Measurements from ENCODE around the gene CTCF.

The CTCF gene

GRCh38 chr16:67654403-67654911 lies 92.1 kb downstream of the CTCF start:
- DNase-seq = no peak

- no peak for DNase-seq
These were observed 93.0 kb downstream of the CTCF start for GRCh38 chr16:67655363-67655762.

- DNase-seq = no peak
These were observed 94.2 kb downstream of the CTCF start for GRCh38 chr16:67656344-67657016.

GRCh38 chr16:67657017-67657608 lies 94.8 kb downstream of the CTCF start:
- DNase-seq = no peak

- no peak for DNase-seq
These were observed 95.6 kb downstream of the CTCF start for GRCh38 chr16:67657751-67658518.

- no peak for DNase-seq
These were observed 96.7 kb downstream of the CTCF start for GRCh38 chr16:67658849-67659674.

GRCh38 chr16:67659675-67660563 lies 97.6 kb downstream of the CTCF start, which contains the start of gene ACD:
TSS of gene ACD (minus strand) at chr16:67660260. CDS start at chr16:67660220, 40 bp downstream.
- DNase-seq = peak; percentile 85 to 96 (median 88)

GRCh38 chr16:67660564-67661028 lies 98.3 kb downstream of the CTCF start, which contains the start of gene PARD6A:
TSS of gene PARD6A (plus strand) at chr16:67660960. CDS start at chr16:67661039, 79 bp downstream.
- DNase-seq = peak; percentile 83 to 96 (median 92)

GRCh38 chr16:67661101-67661761 lies 98.9 kb downstream of the CTCF start:
- DNase-seq = peak in 3 of 6 experiments; percentile 46 to 68 (median 47)

- peak in 2 of 6 experiments; percentile 7 to 35 for DNase-seq
These were observed 99.7 kb downstream of the CTCF start for GRCh38 chr16:67661886-67662652.

GRCh38 chr16:67662653-67663010 lies 100.3 kb downstream of the CTCF start:
- no peak for DNase-seq

GRCh38 chr16:67663151-67663876 lies 101.0 kb downstream of the CTCF start:
- peak in 1 of 6 experiments; percentile 23 for DNase-seq

- no peak for DNase-seq
These were observed 101.5 kb downstream of the CTCF start for GRCh38 chr16:67663877-67664222.

- DNase-seq = no peak
These were observed 101.9 kb downstream of the CTCF start for GRCh38 chr16:67664258-67664657.

GRCh38 chr16:67664871-67665270 lies 102.5 kb downstream of the CTCF start:
- no peak for DNase-seq

- no peak for DNase-seq
These were observed 103.3 kb downstream of the CTCF start for GRCh38 chr16:67665598-67665997.

GRCh38 chr16:67666032-67666551 lies 103.8 kb downstream of the CTCF start:
- no peak for DNase-seq

GRCh38 chr16:67666559-67667452 lies 104.5 kb downstream of the CTCF start, which contains the start of the genes C16orf86 and ENKD1:
TSS of gene C16orf86 (plus strand) at chr16:67666814. CDS start at chr16:67666971, 157 bp downstream.
TSS of gene ENKD1 (minus strand) at chr16:67666750. CDS start at chr16:67666442, 308 bp downstream.
- peak; percentile 58 to 79 (median 73) for DNase-seq
